PC-3 (cell line): ENCODE data around the gene NRIP2. TPM values are rescaled to one million over a fixed set of nuclear protein-coding genes. Genes with fewer than 3 reads are reported as not detected.

Source experiments
- ATAC-seq: fragments of 200-7000 bp; cut with Tn5 transposase; 2 replicates; pipeline ENCODE4 v1.9.1; 2020; ENCODE audit warnings: mild to moderate bottlenecking, moderate library complexity
- BruUV-seq: library from RNA; stranded (reverse); fragments of 400-500 nt; replicated peaks from 2 replicates; lab custom pipeline; 2021; lab: Mats Ljungman, UMichigan
- CTCF ChIA-PET: fragments of 300-600 bp; sonication (Branson Sonifier 250); formaldehyde crosslinking; loops from one replicate; lab custom pipeline; 2022; ENCODE audit warnings: antibody characterized with exemption; lab: Charles Lee
- POLR2A ChIA-PET: fragments of 300-600 bp; sonication (Branson Sonifier 250); formaldehyde crosslinking; loops from one replicate; lab custom pipeline; 2022; ENCODE audit warnings: antibody characterized with exemption; ENCODE audit not compliant: unreplicated experiment; lab: Charles Lee
- DNase-seq: peaks from one replicate; pipeline ENCODE4 v3.0.0-alpha.2; 2015
- H2AFZ ChIP-seq: fragments of 300-600 bp; sonication (generic); 2 replicates; pipeline ENCODE4 v1.6.0; 2016; ENCODE audit warnings: antibody characterized with exemption, low read length
- H3F3A ChIP-seq: fragments of 300-600 bp; sonication (generic); one replicate; pipeline ENCODE4 v1.6.0; 2017; ENCODE audit warnings: antibody characterized with exemption, low read length, control low read depth, mild to moderate bottlenecking; ENCODE audit not compliant: unreplicated experiment
- H3K27ac ChIP-seq: fragments of 300-600 bp; sonication (generic); 2 replicates; pipeline ENCODE4 v1.5.1; 2016; ENCODE audit warnings: mild to moderate bottlenecking, low read length
- H3K27me3 ChIP-seq: fragments of 300-600 bp; sonication (generic); 2 replicates; pipeline ENCODE4 v1.6.1; 2016; ENCODE audit warnings: low read length, mixed read lengths
- H3K36me3 ChIP-seq: fragments of 300-600 bp; sonication (generic); 2 replicates; pipeline ENCODE4 v1.6.1; 2016; ENCODE audit warnings: low read depth, mixed run types, low read length, mixed read lengths
- H3K4me1 ChIP-seq: fragments of 300-600 bp; sonication (generic); 2 replicates; pipeline ENCODE4 v1.5.1; 2016; ENCODE audit warnings: low read length; ENCODE audit not compliant: insufficient read depth
- H3K4me2 ChIP-seq: fragments of 300-600 bp; sonication (generic); 2 replicates; pipeline ENCODE4 v1.6.0; 2016; ENCODE audit warnings: low read length
- H3K4me3 ChIP-seq: fragments of 300-600 bp; sonication (generic); 2 replicates; pipeline ENCODE4 v1.5.1; 2016; ENCODE audit warnings: mild to moderate bottlenecking, low read length, mixed read lengths
- H3K79me2 ChIP-seq: fragments of 300-600 bp; sonication (generic); 2 replicates; pipeline ENCODE4 v1.6.1; 2017; ENCODE audit warnings: low read length, mixed read lengths
- H3K9ac ChIP-seq: fragments of 300-600 bp; sonication (generic); 2 replicates; pipeline ENCODE4 v1.6.0; 2016; ENCODE audit warnings: mild to moderate bottlenecking, low read length
- H3K9me2 ChIP-seq: fragments of 300-600 bp; sonication (generic); replicated peaks from 2 replicates; pipeline ENCODE4 v1.6.1; 2016; ENCODE audit warnings: mixed run types, low read length, mixed read lengths
- H3K9me3 ChIP-seq: fragments of 300-600 bp; sonication (generic); 2 replicates; pipeline ENCODE4 v1.6.1; 2016; ENCODE audit warnings: low read length, mixed read lengths
- H4K20me1 ChIP-seq: fragments of 300-600 bp; sonication (generic); 2 replicates; pipeline ENCODE4 v1.6.1; 2016; ENCODE audit warnings: low read length, mixed read lengths
- CTCF ChIP-seq: fragments of 300-600 bp; sonication (generic); conservative IDR thresholded peaks from 2 replicates; pipeline ENCODE4 v1.5.1; 2017; ENCODE audit warnings: antibody characterized with exemption, low read depth, mild to moderate bottlenecking, low read length
- EZH2 ChIP-seq: fragments of 300-600 bp; sonication (generic); IDR thresholded peaks from one replicate; pipeline ENCODE4 v1.6.1; 2017; ENCODE audit warnings: antibody characterized with exemption, mild to moderate bottlenecking, low read length; ENCODE audit not compliant: unreplicated experiment
- EZH2phosphoT487 ChIP-seq: fragments of 300-600 bp; sonication (generic); IDR thresholded peaks from 2 replicates; pipeline ENCODE4 v1.6.1; 2018; ENCODE audit warnings: mild to moderate bottlenecking, antibody characterized with exemption, low read length, borderline replicate concordance
- intact Hi-C: fragments of 100-400 bp; cut with micrococcal nuclease; formaldehyde crosslinking; loops from 2 replicates; pipeline ENCODE4 v1.9.0; 2023
- total RNA-seq: library from RNA; depleted of rRNA; stranded (reverse); fragments of >200 nt; gene quantifications from 2 replicates; pipeline ENCODE4 v1.2.3, GENCODE V29; 2014

Gene NRIP2
- total RNA-seq, 1 experiment from 2014 or later = not detected

GRCh38 chr12:2836574-2836973 is 1.7 kb upstream of the NRIP2 start:
- Histone ChIP-seq H3K9me3 (no peaks in the 10 kb centered on the region), H3F3A (no peaks in the 10 kb centered on the region), H3K79me2 (no peaks in the 10 kb centered on the region), H3K36me3 (no peaks in the 10 kb centered on the region), H2AFZ (no peak overlapping the region), H3K9ac (no peak overlapping the region), H3K27me3 (no peaks in the 10 kb centered on the region), H3K4me3 (no peak overlapping the region), H3K27ac (no peak overlapping the region), H3K9me2 (no peaks in the 10 kb centered on the region), H4K20me1 (no peaks in the 10 kb centered on the region), H3K4me2 (no peak overlapping the region), H3K4me1 (no peaks in the 10 kb centered on the region)
- POLR2A ChIA-PET = no interaction called here
- TF ChIP-seq EZH2 = no peak
- TF ChIP-seq EZH2phosphoT487 = no peak
- TF ChIP-seq CTCF = no peak
- no peak for DNase-seq
- no TSS peak for BruUV-seq
- no peak for ATAC-seq
- CTCF ChIA-PET = no interaction called here
- intact Hi-C loops = no loop called here

DNA sequence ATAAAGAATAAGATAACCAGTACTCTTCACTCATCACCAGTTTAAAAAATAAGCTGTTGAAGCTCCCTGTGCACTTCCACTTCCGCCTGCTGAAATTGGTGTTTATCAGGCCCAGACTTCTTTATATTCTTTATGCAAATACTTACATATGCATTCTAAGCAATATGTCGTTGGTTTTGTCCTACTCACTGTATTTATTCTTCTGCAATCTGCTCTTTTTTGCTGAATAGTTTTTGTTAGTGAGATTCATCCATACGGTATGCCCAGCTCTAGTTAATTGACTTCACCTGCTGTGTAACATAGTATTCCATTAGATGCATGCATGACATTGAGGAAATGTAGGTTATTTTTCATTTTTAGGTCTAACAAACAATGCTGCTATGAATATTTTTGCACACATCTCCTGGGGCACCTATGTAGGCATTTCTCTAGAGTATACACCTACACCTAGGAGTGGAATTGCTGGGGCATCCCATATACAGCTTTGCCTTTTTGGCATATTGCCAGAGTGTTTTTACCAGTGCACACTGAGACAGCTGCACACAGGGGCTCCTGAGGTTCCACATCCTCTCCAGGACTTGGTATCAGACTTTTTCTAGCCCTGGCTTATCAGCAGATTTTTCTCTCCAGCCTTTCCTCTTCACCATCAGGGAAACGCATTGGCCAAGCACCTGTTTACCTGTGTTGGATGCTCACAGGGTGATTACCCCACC is 1.0 kb upstream of the NRIP2 start:
- Histone ChIP-seq H3K9me3 (no peaks in the 10 kb centered on the region), H3K9me2 (no peaks in the 10 kb centered on the region), H3K4me1 (no peaks in the 10 kb centered on the region), H3K4me3 (no peak overlapping the region), H3F3A (no peaks in the 10 kb centered on the region), H3K27ac (no peak overlapping the region), H2AFZ (no peak overlapping the region), H3K36me3 (no peaks in the 10 kb centered on the region), H3K27me3 (no peaks in the 10 kb centered on the region), H3K79me2 (no peaks in the 10 kb centered on the region), H3K9ac (no peak overlapping the region), H3K4me2 (no peak overlapping the region), H4K20me1 (no peaks in the 10 kb centered on the region)
- ATAC-seq = no peak
- POLR2A ChIA-PET = no interaction called here
- intact Hi-C loops = no loop called here
- no TSS peak for BruUV-seq
- no peak for DNase-seq
- CTCF ChIA-PET = no interaction called here
- TF ChIP-seq EZH2 (no peak), CTCF (no peak), EZH2phosphoT487 (no peak)

GRCh38 chr12:2833810-2834209 is 1.0 kb downstream of the NRIP2 start:
- Histone ChIP-seq H3K79me2 (no peaks in the 10 kb centered on the region), H3K36me3 (no peaks in the 10 kb centered on the region), H3K9me3 (no peaks in the 10 kb centered on the region), H3K4me3 (no peak overlapping the region), H3K4me1 (no peaks in the 10 kb centered on the region), H3F3A (no peaks in the 10 kb centered on the region), H3K27me3 (no peaks in the 10 kb centered on the region), H3K4me2 (no peak overlapping the region), H3K27ac (no peak overlapping the region), H3K9ac (no peak overlapping the region), H2AFZ (no peak overlapping the region), H4K20me1 (no peaks in the 10 kb centered on the region), H3K9me2 (no peaks in the 10 kb centered on the region)
- DNase-seq (no peak), ATAC-seq (no peak)
- no TSS peak for BruUV-seq
- CTCF ChIA-PET = no interaction called here
- POLR2A ChIA-PET = no interaction called here
- TF ChIP-seq EZH2 = no peak
- no peak for TF ChIP-seq CTCF
- TF ChIP-seq EZH2phosphoT487 = no peak
- intact Hi-C loops = no loop called here
